ENCODE data around the gene ACOT2. TPM values are rescaled to one million over a fixed set of nuclear protein-coding genes. Genes with fewer than 3 reads are reported as not detected.
A peak's percentile ranks its signal among the peaks of the same experiment; 100 is the strongest.
"Not testable (repeated sequence)": the region's sequence is repeated elsewhere in the genome, so short reads cannot be mapped to it uniquely, and the experiment has no call there.

The ACOT2 gene
- total RNA-seq, 1 donor from 2014 or later: 18.1 TPM

- TF ChIP-seq, protein P1, sequence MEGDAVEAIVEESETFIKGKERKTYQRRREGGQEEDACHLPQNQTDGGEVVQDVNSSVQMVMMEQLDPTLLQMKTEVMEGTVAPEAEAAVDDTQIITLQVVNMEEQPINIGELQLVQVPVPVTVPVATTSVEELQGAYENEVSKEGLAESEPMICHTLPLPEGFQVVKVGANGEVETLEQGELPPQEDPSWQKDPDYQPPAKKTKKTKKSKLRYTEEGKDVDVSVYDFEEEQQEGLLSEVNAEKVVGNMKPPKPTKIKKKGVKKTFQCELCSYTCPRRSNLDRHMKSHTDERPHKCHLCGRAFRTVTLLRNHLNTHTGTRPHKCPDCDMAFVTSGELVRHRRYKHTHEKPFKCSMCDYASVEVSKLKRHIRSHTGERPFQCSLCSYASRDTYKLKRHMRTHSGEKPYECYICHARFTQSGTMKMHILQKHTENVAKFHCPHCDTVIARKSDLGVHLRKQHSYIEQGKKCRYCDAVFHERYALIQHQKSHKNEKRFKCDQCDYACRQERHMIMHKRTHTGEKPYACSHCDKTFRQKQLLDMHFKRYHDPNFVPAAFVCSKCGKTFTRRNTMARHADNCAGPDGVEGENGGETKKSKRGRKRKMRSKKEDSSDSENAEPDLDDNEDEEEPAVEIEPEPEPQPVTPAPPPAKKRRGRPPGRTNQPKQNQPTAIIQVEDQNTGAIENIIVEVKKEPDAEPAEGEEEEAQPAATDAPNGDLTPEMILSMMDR (conservative IDR thresholded peaks at IDR 0.05): no peak
- DNase-seq (ENCODE audit: extremely low spot score, unreplicated experiment): no peak
- H3K4me3 Mint-ChIP-seq: peak overlapping the region; percentile 94
- H3K27me3 Mint-ChIP-seq: no peaks in the 10 kb centered on the region
- H3K36me3 Mint-ChIP-seq: peaks cover 19% of the 10 kb centered on the region
- H3K4me1 Mint-ChIP-seq (ENCODE audit: unreplicated experiment): peaks cover 37% of the 10 kb centered on the region
- H3K9me3 Mint-ChIP-seq: peaks cover 10% of the 10 kb centered on the region
- peak overlapping the region; percentile 91 for H3K27ac Mint-ChIP-seq
Measured at GRCh38 chr14:73567358-73567757, 1.7 kb upstream of the ACOT2 start.

GRCh38 chr14:73567951-73568885 lies 795 bp upstream of the ACOT2 start:
- Mint-ChIP-seq H3K36me3 (peaks cover 17% of the 10 kb centered on the region), H3K4me1 (ENCODE audit: unreplicated experiment) (peaks cover 37% of the 10 kb centered on the region), H3K9me3 (peaks cover 5% of the 10 kb centered on the region), H3K4me3 (peak overlapping the region; percentile 94), H3K27me3 (no peaks in the 10 kb centered on the region), H3K27ac (peak overlapping the region; percentile 91)
- TF ChIP-seq, protein P1 (conservative IDR thresholded peaks at IDR 0.05): no peak
- no peak for DNase-seq (ENCODE audit: extremely low spot score, unreplicated experiment)

DNA sequence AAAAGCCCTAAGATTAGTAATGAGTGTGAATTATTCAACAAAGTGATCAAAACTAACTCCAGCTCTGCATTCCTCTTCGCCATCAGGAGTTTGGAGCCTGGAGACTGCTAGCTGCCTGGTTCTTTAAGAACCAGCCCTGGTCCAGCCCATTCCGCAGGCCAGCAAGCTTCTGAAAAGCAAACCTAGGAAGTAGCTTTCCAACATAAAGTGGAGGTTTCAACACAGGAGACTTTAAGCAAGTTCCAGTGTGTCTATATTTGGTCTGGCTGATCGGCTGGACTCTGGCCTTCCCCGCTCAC lies 178 bp upstream of the ACOT2 start:
- not testable (repeated sequence) for DNase-seq (ENCODE audit: extremely low spot score, unreplicated experiment); H3K9me3 Mint-ChIP-seq; H3K27me3 Mint-ChIP-seq
- peaks cover 19% of the 10 kb centered on the region for H3K36me3 Mint-ChIP-seq
- peak overlapping the region; percentile 94 for H3K4me3 Mint-ChIP-seq
- H3K4me1 Mint-ChIP-seq (ENCODE audit: unreplicated experiment): peaks cover 37% of the 10 kb centered on the region
- peak overlapping the region; percentile 91 for H3K27ac Mint-ChIP-seq

GRCh38 chr14:73570913-73571312 lies 1.9 kb downstream of the ACOT2 start:
- peaks cover 26% of the 10 kb centered on the region for H3K4me1 Mint-ChIP-seq (ENCODE audit: unreplicated experiment)

GRCh38 chr14:73573034-73573433 lies 4.0 kb downstream of the ACOT2 start:
- DNase-seq (ENCODE audit: extremely low spot score, unreplicated experiment); H3K27me3 Mint-ChIP-seq; H3K9me3 Mint-ChIP-seq; H3K4me3 Mint-ChIP-seq: not testable (repeated sequence)
- peaks cover 15% of the 10 kb centered on the region for H3K36me3 Mint-ChIP-seq
- H3K27ac Mint-ChIP-seq: peak overlapping the region; percentile 70
- peaks cover 16% of the 10 kb centered on the region for H3K4me1 Mint-ChIP-seq (ENCODE audit: unreplicated experiment)

More at GRCh38 chr14:73570913-73571312, 1.9 kb downstream of the ACOT2 start:
- H3K9me3 Mint-ChIP-seq; DNase-seq (ENCODE audit: extremely low spot score, unreplicated experiment); H3K27ac Mint-ChIP-seq; H3K27me3 Mint-ChIP-seq: not testable (repeated sequence)
- peaks cover 15% of the 10 kb centered on the region for H3K36me3 Mint-ChIP-seq
- H3K4me3 Mint-ChIP-seq: peak overlapping the region; percentile 78
- TF ChIP-seq, protein P1 (conservative IDR thresholded peaks at IDR 0.05): peak; percentile 73

DNA sequence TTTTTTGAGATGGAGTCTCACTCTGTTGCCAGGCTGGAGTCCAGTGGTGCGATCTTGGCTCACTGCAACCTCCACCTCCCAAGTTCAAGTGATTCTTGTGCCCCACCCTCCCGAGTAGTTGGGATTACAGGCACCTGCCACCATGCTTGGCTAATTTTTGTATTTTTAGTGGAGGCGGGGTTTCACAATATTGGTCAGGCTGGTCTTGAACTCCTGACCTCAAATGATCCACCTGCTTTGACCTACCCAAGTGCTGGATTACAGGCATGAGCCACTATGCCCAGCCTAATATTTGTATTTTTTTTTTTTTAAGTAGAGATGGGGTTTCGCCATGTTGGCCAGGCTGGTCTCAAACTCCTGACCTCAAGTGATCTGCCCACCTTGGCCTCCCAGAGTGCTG lies 4.7 kb downstream of the ACOT2 start:
- not testable (repeated sequence) for H3K4me3 Mint-ChIP-seq; H3K9me3 Mint-ChIP-seq; H3K27ac Mint-ChIP-seq; DNase-seq (ENCODE audit: extremely low spot score, unreplicated experiment); H3K27me3 Mint-ChIP-seq; H3K4me1 Mint-ChIP-seq (ENCODE audit: unreplicated experiment)
- peaks cover 15% of the 10 kb centered on the region for H3K36me3 Mint-ChIP-seq

GRCh38 chr14:73574251-73574650 lies 5.2 kb downstream of the ACOT2 start:
- DNase-seq (ENCODE audit: extremely low spot score, unreplicated experiment); H3K27me3 Mint-ChIP-seq; H3K27ac Mint-ChIP-seq; H3K4me1 Mint-ChIP-seq (ENCODE audit: unreplicated experiment); H3K4me3 Mint-ChIP-seq; H3K9me3 Mint-ChIP-seq: not testable (repeated sequence)
- H3K36me3 Mint-ChIP-seq: peaks cover 15% of the 10 kb centered on the region
